Left renal cortex interstitium (tissue), 4 donors: ENCODE results near the gene TRPM3. TPM values are rescaled to one million over a fixed set of nuclear protein-coding genes. Genes with fewer than 3 reads are reported as not detected.

ENCODE experiments used
- DNase-seq, 4 donors: peaks; one replicate each; pipeline ENCODE4 v3.0.0-alpha.2; 2013; ENCODE audit warnings: low read depth in 4 of 4, low spot score in 2 of 4, missing footprints in 1 of 4
- polyA plus RNA-seq, 4 donors: library from polyadenylated mRNA; unstranded; fragments of 120-200 nt; gene quantifications; one replicate each; pipeline ENCODE4 v1.2.1, GENCODE V29; 2013; ENCODE audit not compliant: insufficient read length in 4 of 4

TRPM3 gene
- polyA plus RNA-seq, 4 donors, result 12.1 to 17.6 (median 15.1) TPM

GRCh38 chr9:70902692-70903131, 218.7 kb downstream of the TRPM3 start:
- DNase-seq, result no peak

DNA sequence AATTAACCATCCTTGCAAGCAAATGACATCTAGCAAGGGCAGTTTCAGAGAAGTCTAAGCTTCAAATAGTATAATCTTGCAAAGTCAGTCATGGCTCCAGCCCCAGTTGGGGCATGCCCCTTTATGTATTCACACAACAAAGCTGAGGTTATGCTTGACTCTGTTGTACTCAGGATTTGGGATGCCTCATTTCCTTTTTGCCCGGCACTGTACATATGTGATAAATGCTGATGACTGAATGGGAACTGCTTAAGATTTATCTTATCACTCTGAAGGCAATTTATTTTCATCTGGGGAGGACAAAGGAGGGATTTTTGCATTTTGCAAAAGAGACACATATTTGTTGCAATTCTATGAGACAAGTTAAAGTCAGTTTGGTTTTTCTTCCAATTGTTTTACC, 219.2 kb downstream of the TRPM3 start:
- no peak for DNase-seq

DNA sequence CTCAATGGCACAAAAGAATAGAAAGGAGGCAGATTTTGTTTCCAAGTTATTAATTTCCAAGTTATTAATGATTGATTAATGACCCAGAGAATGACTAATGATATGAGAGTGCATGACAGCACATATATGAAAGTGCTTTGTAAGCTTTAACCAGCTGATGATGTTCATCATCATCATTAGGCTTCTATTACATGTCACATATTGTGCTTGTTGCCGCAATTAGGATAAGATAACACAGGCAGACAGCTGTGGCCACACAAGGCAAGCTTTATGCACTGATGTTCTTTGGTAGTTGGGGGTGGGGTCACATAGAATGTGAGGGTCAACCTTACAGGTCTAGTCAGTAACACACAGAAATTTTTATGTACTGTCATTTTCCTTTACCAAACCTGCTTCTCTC, 219.7 kb downstream of the TRPM3 start:
- DNase-seq, result no peak

- DNase-seq, result no peak
Measured at GRCh38 chr9:70901013-70901412, 220.4 kb downstream of the TRPM3 start.

DNA sequence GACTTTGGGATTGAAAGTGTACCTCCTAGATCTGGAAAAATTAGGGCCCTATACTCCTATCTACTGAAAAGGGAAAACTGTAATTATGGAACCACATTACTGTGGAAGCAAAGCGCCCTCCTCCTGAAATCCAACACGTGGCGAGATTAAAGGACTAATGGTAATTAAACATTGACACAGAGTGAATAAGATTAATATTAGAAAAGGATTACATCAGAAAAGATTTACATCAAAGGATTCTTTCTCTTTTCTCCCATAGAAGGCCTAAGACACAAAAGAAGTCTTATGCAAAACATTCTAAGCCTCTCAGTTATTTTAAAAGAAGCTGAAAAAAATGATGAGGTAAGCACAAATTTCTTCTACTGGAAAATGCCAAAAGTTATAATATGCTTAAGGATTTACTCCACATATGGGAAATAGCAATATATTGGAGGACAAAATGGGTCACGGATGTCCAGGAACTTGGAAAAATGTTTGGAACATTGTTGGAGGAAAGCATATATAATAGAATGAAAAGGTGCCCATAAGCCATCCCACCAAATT, 227.8 kb downstream of the TRPM3 start:
- DNase-seq, result no peak

- no peak for DNase-seq
Measured at GRCh38 chr9:70888471-70888870, 232.9 kb downstream of the TRPM3 start.

DNA sequence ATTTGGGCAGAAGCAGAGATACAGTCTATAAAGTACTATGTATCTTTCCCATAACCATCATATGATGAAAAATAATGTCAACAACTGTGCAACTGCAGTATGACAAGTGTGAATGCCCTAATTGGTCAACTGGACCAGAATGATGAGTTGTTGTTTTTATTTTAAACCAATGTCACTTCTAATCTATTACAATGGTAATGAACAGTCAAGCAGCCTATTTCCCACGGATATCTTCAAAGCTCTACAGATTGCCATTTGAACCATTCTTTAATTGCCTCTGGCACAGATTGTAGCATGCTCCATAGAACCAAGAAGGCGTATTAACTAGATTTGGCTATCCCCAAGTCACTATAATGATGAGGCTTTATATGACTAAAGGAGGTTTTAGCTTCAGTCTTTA, 233.6 kb downstream of the TRPM3 start:
- DNase-seq, result no peak

DNA sequence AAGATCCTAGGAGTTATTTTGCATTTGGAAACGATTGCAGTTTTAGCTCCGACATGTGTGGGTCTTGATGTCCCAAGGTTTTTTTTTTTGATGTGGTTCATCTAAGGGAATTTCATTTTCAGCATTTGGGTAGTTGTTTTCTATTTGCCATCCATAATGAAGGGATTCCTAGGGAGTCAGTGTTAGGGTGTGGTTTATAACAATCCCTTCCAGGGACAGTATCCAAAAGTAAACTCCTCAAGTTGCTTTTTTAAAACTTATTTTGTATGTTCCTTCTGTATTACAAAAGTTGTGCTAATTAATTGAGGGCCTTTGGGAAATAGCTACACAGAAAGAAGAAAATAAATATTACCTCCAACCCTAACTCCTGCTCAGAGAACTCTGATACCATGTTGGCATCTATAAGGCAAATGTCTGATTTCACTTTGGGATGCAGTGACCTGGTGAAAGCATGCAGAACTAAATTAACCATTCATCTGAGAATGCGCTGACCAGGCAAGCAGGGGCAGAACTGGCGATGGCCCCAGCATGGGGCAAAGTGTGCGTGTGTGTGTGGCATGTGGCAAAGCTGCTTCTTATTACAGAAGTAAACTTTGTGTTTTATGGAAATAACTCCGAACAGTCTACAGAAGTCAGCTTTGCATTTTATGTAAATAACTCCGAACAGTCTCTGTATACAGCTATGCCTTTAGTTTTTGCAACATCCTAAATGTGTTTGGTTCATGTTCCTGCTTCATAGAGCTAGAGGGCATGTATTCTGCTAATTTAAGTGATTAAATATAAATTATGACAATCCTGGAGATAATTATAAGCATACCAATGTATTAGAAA, 237.2 kb downstream of the TRPM3 start:
- no peak for DNase-seq

DNA sequence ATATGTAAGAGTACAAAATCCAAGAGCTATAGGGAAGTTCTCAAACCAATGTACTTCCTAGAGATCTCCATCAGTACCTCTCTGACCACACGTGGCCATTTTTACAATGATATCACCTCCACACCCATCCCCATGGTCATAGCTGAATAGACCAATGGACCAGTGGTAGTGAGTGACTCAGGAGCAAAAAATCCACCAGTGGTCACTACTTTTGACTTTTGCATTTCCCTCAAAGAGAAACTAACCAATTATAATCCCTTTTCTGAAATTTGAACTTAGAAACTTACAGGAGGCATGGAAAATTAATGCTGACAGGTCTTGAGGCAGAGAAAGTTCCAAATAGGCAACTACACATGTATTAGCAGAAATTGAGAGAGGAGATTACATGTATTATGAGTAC, 238.4 kb downstream of the TRPM3 start:
- no peak for DNase-seq

DNA sequence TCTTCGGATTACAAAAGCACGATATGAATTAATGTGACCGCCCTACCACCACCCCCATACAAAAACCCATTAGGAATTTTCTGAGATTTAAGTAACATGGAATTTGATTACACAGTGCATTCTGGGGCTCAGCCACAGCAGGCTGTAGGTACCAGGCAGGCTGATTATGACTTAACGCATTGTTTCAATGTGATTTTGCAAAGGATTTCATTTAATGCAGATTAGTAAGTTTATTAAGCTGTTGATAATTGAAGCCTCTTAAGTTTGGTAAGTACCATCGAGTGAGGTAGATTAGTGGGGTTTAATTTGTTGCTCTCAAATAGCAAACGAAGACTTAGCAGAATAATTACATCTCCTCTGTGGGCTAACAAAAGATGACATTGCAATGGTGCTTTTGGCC, 240.1 kb downstream of the TRPM3 start:
- no peak for DNase-seq

GRCh38 chr9:70880535-70880934, 240.9 kb downstream of the TRPM3 start:
- no peak for DNase-seq

DNA sequence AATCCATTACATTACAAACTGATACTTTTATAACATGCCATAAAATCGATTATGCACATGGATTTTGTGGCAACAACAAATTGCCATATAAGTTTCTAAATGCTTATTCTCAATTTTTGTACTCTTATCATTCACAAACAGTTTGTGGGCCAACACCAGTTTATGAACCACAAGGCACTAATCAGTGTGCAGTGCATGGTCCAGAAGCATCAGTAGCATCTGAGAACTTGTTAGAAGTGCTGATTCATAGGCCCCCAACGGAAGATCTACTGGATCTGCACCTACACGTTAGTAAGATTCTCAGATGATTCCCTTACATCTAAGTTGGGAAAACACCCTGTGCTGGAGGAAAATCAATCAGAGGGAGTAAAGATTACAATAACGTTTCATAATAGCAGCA, 242.8 kb downstream of the TRPM3 start:
- DNase-seq, result no peak

DNA sequence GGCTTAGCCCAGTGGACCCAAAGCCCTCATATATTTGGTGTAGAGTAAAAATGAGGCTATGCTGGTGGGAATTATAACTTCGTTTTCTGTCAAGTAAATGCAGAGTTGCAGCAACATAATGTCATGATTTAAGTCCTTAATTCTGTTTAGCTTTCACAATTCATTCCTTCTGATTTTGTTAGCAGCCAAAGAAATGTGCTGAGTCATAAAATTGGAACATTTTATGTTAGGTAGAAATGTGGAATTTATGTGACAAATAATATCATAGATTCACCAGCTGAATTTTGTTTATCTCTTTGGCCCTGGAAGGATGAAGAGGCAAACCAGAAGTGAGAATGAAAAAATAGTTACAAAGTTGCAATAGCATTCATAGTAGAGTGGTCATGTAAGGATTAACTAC, 247.0 kb downstream of the TRPM3 start:
- DNase-seq, result no peak

GRCh38 chr9:70873506-70873905, 247.9 kb downstream of the TRPM3 start:
- no peak for DNase-seq

DNA sequence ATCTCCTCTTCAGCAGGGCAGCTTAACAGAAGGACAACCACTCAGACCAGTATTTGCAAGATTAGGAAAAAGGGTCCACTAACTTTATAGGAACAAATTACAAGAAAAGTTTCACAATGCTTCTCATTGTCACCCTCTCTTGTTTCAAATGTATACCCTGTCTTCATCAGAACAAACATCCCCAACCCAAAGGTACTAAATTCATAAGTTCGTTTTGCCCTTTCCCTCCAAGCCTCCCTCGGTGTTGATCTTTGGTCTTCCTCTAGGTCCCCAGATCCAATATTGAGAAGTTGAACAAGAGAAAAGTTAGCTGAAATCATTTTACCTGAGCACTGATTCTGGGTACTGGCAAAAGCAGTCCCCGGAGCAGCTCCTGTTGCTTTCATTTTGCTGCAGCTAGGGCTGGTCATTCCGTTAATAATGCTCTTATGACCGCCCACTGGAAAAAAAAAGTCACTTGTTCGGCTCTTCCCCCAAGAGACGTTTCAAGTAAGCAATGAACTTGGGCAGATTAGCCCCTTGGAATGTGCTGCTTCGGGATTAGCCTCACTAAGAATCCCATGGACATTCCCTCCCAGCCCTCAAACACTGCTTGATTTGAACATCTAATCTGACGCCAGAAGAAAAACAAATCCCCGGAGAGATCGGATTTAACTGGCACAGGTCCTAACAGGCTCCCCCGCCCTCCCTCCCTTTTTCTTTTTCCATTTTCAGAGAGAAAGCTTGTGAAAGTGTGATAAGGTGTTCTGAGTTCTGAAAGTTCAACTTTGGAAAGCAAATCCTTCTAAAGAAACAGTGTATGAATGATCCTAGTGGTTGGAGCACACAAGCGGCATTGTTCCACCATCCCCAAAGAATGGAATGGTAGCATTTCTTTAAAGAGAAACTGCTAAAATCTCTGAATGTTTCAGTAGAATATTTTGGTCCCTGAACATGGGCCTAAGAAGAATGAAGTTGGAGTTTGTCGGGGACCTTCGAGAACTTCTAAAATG, 252.5 kb downstream of the TRPM3 start:
- peak in 2 of 4 donors; percentile 28 to 29 for DNase-seq

- peak in 1 of 4 donors; percentile 13 for DNase-seq
Measured at GRCh38 chr9:70868041-70868440, 253.4 kb downstream of the TRPM3 start.

DNA sequence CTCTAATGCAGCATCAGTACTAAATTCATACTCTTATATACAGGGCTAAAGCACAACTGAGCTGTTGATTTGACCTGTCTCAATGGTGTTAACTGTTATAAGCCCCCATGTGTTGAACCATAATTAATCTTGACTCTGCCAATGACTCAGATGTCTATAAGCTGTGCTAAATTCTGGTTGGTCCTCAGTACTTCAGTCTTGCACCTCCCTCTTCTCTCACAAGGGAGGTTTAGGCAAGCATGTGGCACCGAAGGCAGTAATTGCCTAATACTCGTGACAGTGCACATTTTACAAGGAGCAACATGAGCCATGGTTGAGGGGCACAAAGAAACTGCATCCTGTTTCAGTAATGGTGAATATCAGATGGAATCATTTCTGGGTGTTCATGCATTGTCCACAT, 255.9 kb downstream of the TRPM3 start:
- DNase-seq, result no peak

- no peak for DNase-seq
Measured at GRCh38 chr9:70861797-70862196, 259.6 kb downstream of the TRPM3 start.

GRCh38 chr9:70861376-70861775, 260.0 kb downstream of the TRPM3 start:
- no peak for DNase-seq

GRCh38 chr9:70859694-70860093, 261.7 kb downstream of the TRPM3 start:
- DNase-seq, result no peak

GRCh38 chr9:70856411-70856810, 265.0 kb downstream of the TRPM3 start:
- DNase-seq, result no peak
